OCI-LY1 (cell line): ENCODE results near the gene LDAH.

Experiments used
- H2AFZ ChIP-seq: fragments of 200-600 bp; sonication (generic), shearing (Covaris generic); 2 replicates; pipeline ENCODE4 v1.6.0; 2014; ENCODE audit warnings: antibody characterized with exemption, mild to moderate bottlenecking, low read length
- H3F3A ChIP-seq: fragments of 200-600 bp; sonication (generic), shearing (Covaris generic); 2 replicates; pipeline ENCODE4 v1.6.0; 2014; ENCODE audit warnings: mild to moderate bottlenecking, antibody characterized with exemption, low read length, moderate library complexity; ENCODE audit not compliant: insufficient read depth
- H3K27ac ChIP-seq: fragments of 200-600 bp; sonication (generic); 2 replicates; pipeline ENCODE4 v1.5.1; 2014; ENCODE audit warnings: low read length, mixed run types, mild to moderate bottlenecking, low read depth; ENCODE audit not compliant: poor library complexity, severe bottlenecking
- H3K27me3 ChIP-seq: fragments of 200-600 bp; sonication (generic); 2 replicates; pipeline ENCODE4 v1.6.0; 2014; ENCODE audit warnings: antibody characterized with exemption, mild to moderate bottlenecking, low read length, moderate library complexity; ENCODE audit not compliant: insufficient read depth
- H3K36me3 ChIP-seq: fragments of 200-600 bp; sonication (generic); 2 replicates; pipeline ENCODE4 v1.6.1; 2014; ENCODE audit warnings: mild to moderate bottlenecking, antibody characterized with exemption, low read length, moderate library complexity, mixed read lengths; ENCODE audit not compliant: insufficient read depth
- H3K4me1 ChIP-seq: fragments of 200-600 bp; sonication (generic); 2 replicates; pipeline ENCODE4 v1.5.1; 2014; ENCODE audit warnings: mild to moderate bottlenecking, low read length, moderate library complexity; ENCODE audit not compliant: insufficient read depth, severe bottlenecking
- H3K4me2 ChIP-seq: fragments of 200-600 bp; sonication (generic), shearing (Covaris generic); 2 replicates; pipeline ENCODE4 v1.6.1; 2014; ENCODE audit warnings: low read length
- H3K4me3 ChIP-seq: fragments of 200-600 bp; sonication (generic); 2 replicates; pipeline ENCODE4 v1.5.1; 2014; ENCODE audit warnings: low read length, low read depth, mild to moderate bottlenecking, mixed read lengths; ENCODE audit not compliant: poor library complexity, severe bottlenecking
- H3K79me2 ChIP-seq: fragments of 200-600 bp; shearing (Covaris generic); 2 replicates; pipeline ENCODE4 v1.6.1; 2016; ENCODE audit warnings: mixed run types, low read length, mixed read lengths; ENCODE audit not compliant: insufficient read depth
- H3K9ac ChIP-seq: fragments of 200-600 bp; sonication (generic), shearing (Covaris generic); 2 replicates; pipeline ENCODE4 v1.6.1; 2014; ENCODE audit warnings: mild to moderate bottlenecking, low read length, mixed read lengths
- H3K9me2 ChIP-seq: fragments of 200-600 bp; sonication (generic), shearing (Covaris generic); 2 replicates; pipeline ENCODE4 v1.6.1; 2014; ENCODE audit warnings: low read depth, mild to moderate bottlenecking, low read length, mixed read lengths
- H3K9me3 ChIP-seq: fragments of 200-600 bp; shearing (Covaris generic); 2 replicates; pipeline ENCODE4 v1.6.1; 2014; ENCODE audit warnings: low read length, mixed read lengths
- H4K20me1 ChIP-seq: fragments of 200-600 bp; sonication (generic), shearing (Covaris generic); 2 replicates; pipeline ENCODE4 v1.6.0; 2016; ENCODE audit warnings: mild to moderate bottlenecking, low read length; ENCODE audit not compliant: insufficient read depth
- CTCF ChIP-seq: fragments of 200-600 bp; sonication (generic), shearing (Covaris generic); IDR thresholded peaks from 2 replicates; pipeline ENCODE4 v1.5.1; 2017; ENCODE audit warnings: mild to moderate bottlenecking, antibody characterized with exemption, low read length, moderate library complexity, mixed read lengths
- EZH2 ChIP-seq: fragments of 200-600 bp; sonication (generic), shearing (Covaris generic); IDR thresholded peaks from 2 replicates; pipeline ENCODE4 v1.8.0; 2017; ENCODE audit warnings: borderline replicate concordance, mixed run types, mild to moderate bottlenecking, antibody characterized with exemption, low read length, moderate library complexity, mixed read lengths

The LDAH gene

GRCh38 chr2:20662308-20662937 is 160.5 kb downstream of the LDAH start:
- H3F3A ChIP-seq = no peaks in the 10 kb centered on the region
- H3K9ac ChIP-seq = no peak overlapping the region
- no peaks in the 10 kb centered on the region for H3K9me2 ChIP-seq
- no peak overlapping the region for H2AFZ ChIP-seq
- no peaks in the 10 kb centered on the region for H3K9me3 ChIP-seq
- H3K79me2 ChIP-seq = no peaks in the 10 kb centered on the region
- H3K4me1 ChIP-seq = peaks cover 9% of the 10 kb centered on the region
- TF ChIP-seq EZH2 (no peak), CTCF (no peak)
- H4K20me1 ChIP-seq = no peaks in the 10 kb centered on the region
- H3K4me3 ChIP-seq = no peak overlapping the region
- no peaks in the 10 kb centered on the region for H3K36me3 ChIP-seq
- H3K27me3 ChIP-seq = peaks cover under 1% of the 10 kb centered on the region; the same call in 1 of the 2 replicates
- no peak overlapping the region for H3K4me2 ChIP-seq
- no peak overlapping the region for H3K27ac ChIP-seq

- 0 out of 2 replicates have a peak, but pooled peaks cover 2% of the 10 kb centered on the region for H3K27me3 ChIP-seq
- no peaks in the 10 kb centered on the region for H3K36me3 ChIP-seq
- no peak overlapping the region for H3K9ac ChIP-seq
Observed at GRCh38 chr2:20661421-20662307, 161.2 kb downstream of the LDAH start.

More at GRCh38 chr2:20661421-20662307, 161.2 kb downstream of the LDAH start:
- Histone ChIP-seq H3K4me3 (no peak overlapping the region), H3K4me2 (no peak overlapping the region), H4K20me1 (no peaks in the 10 kb centered on the region), H2AFZ (no peak overlapping the region), H3K27ac (no peak overlapping the region), H3K79me2 (no peaks in the 10 kb centered on the region), H3K4me1 (peaks cover 8% of the 10 kb centered on the region), H3F3A (no peaks in the 10 kb centered on the region), H3K9me3 (no peaks in the 10 kb centered on the region), H3K9me2 (no peaks in the 10 kb centered on the region)
- TF ChIP-seq EZH2 (no peak), CTCF (peak; percentile 89)
